HEK293 (cell line): Measurements from ENCODE around the gene ZBTB22.

ENCODE experiments used
- ZNF366 ChIP-seq: fragments of 450-650 bp; formaldehyde crosslinking; conservative IDR thresholded peaks from 2 replicates; pipeline ENCODE4 v1.5.1; 2016; ENCODE audit warnings: missing biosample characterization, missing genetic modification characterization
- ZNF423 ChIP-seq: fragments of 450-650 bp; formaldehyde crosslinking; IDR thresholded peaks from 2 replicates; pipeline ENCODE4 v1.5.1; 2016; ENCODE audit warnings: missing biosample characterization, missing genetic modification characterization
- TF ChIP-seq, protein P1 (sequence below): fragments of 450-650 bp; formaldehyde crosslinking; IDR thresholded peaks from 2 replicates; pipeline ENCODE4 v1.5.1; 2016; ENCODE audit warnings: missing biosample characterization, missing genetic modification characterization

DNA sequence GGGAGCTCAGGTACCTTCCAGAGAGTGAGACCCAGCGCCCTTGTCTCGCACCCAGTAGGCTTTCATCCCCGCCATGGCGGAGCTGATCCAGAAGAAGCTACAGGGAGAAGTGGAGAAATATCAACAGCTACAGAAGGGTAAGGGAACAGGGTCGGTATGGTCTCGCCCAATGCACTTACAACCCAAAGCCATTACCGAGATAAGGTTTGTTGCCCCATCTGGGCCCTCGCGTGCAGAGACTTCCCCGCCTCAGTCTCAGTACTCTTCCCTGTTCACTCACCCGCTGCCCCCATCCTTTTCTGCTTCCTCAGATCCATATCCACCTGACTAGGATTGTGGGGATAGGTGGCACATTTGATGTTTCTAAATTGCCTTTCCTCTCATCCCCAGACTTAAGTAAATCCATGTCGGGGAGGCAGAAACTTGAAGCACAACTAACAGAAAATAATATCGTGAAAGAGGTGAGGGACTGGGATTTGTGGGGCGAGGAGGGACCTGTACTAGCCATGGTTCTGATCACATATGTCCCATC lies 27.7 kb downstream of the ZBTB22 start:
- TF ChIP-seq ZNF423 (no peak), ZNF366 (tag by site-specific recombination) (no peak)
- TF ChIP-seq, protein P1, sequence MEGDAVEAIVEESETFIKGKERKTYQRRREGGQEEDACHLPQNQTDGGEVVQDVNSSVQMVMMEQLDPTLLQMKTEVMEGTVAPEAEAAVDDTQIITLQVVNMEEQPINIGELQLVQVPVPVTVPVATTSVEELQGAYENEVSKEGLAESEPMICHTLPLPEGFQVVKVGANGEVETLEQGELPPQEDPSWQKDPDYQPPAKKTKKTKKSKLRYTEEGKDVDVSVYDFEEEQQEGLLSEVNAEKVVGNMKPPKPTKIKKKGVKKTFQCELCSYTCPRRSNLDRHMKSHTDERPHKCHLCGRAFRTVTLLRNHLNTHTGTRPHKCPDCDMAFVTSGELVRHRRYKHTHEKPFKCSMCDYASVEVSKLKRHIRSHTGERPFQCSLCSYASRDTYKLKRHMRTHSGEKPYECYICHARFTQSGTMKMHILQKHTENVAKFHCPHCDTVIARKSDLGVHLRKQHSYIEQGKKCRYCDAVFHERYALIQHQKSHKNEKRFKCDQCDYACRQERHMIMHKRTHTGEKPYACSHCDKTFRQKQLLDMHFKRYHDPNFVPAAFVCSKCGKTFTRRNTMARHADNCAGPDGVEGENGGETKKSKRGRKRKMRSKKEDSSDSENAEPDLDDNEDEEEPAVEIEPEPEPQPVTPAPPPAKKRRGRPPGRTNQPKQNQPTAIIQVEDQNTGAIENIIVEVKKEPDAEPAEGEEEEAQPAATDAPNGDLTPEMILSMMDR (tag by site-specific recombination): no peak
